RWPE2 (cell line): ENCODE data around the gene P2RX3.
"Not testable (repeated sequence)": the region's sequence is repeated elsewhere in the genome, so short reads cannot be mapped to it uniquely, and the experiment has no call there.

Experiments used
- ATAC-seq: fragments of 200-7000 bp; cut with Tn5 transposase; 3 replicates; pipeline ENCODE4 v1.9.1; 2021; ENCODE audit warnings: low read depth
- DNase-seq: peaks from one replicate; pipeline ENCODE4 v3.0.0-alpha.2; 2020; ENCODE audit warnings: low spot score
- H3K27ac ChIP-seq: fragments of 450-650 bp; 2 replicates; pipeline ENCODE4 v1.5.1; 2017; ENCODE audit warnings: mild to moderate bottlenecking; ENCODE audit not compliant: poor library complexity, severe bottlenecking
- H3K27me3 ChIP-seq: fragments of 250-450 bp; sonication (Bioruptor Pico); 2 replicates; pipeline ENCODE4 v1.5.1; 2021; ENCODE audit warnings: mild to moderate bottlenecking, moderate library complexity; ENCODE audit not compliant: insufficient read depth, poor library complexity, severe bottlenecking
- H3K36me3 ChIP-seq: fragments of 250-450 bp; sonication (Bioruptor Pico); 2 replicates; pipeline ENCODE4 v1.5.1; 2020; ENCODE audit warnings: low read depth, mild to moderate bottlenecking, moderate library complexity
- H3K4me1 ChIP-seq: fragments of 250-450 bp; sonication (Bioruptor Pico); 2 replicates; pipeline ENCODE4 v1.5.1; 2021; ENCODE audit warnings: mild to moderate bottlenecking, moderate library complexity; ENCODE audit not compliant: insufficient read depth, poor library complexity, severe bottlenecking
- H3K4me3 ChIP-seq: fragments of 250-450 bp; sonication (Bioruptor Pico); 2 replicates; pipeline ENCODE4 v1.5.1; 2021; ENCODE audit warnings: mild to moderate bottlenecking, moderate library complexity; ENCODE audit not compliant: severe bottlenecking
- H3K9me3 ChIP-seq: fragments of 250-450 bp; sonication (Bioruptor Pico); 2 replicates; pipeline ENCODE4 v1.5.1; 2021; ENCODE audit warnings: mild to moderate bottlenecking, moderate library complexity; ENCODE audit not compliant: severe bottlenecking
- TF ChIP-seq, protein P1 (sequence below): fragments of 450-650 bp; IDR thresholded peaks from one replicate; pipeline ENCODE4 v1.5.1; 2017; ENCODE audit warnings: mild to moderate bottlenecking, moderate library complexity; ENCODE audit not compliant: poor library complexity, severe bottlenecking

The P2RX3 gene

DNA sequence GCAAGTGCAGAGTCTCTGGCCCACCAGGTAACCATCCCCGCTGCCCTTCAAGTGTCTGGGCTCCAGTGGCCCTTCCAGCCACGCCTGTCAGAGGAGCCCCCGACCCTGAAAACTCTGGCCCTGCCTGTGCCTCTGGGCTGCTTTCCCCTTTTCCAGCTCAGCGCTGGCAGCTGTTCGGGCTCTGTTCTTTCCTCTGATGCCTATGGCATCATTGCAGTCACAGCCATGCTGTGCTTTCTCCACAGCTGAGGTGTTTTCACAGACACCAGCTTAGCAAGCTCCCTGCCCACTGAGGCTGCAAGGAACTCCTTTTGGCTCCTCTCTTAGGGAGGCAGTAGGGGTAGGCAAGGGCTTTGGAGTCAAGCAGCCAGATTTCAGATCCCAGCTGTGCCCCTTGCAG, 21.2 kb downstream of the P2RX3 start:
- H3K4me3 ChIP-seq, result no peak overlapping the region
- no peaks in the 10 kb centered on the region for H3K4me1 ChIP-seq
- ATAC-seq, result no peak; the same call in 2 of the 3 replicates

DNA sequence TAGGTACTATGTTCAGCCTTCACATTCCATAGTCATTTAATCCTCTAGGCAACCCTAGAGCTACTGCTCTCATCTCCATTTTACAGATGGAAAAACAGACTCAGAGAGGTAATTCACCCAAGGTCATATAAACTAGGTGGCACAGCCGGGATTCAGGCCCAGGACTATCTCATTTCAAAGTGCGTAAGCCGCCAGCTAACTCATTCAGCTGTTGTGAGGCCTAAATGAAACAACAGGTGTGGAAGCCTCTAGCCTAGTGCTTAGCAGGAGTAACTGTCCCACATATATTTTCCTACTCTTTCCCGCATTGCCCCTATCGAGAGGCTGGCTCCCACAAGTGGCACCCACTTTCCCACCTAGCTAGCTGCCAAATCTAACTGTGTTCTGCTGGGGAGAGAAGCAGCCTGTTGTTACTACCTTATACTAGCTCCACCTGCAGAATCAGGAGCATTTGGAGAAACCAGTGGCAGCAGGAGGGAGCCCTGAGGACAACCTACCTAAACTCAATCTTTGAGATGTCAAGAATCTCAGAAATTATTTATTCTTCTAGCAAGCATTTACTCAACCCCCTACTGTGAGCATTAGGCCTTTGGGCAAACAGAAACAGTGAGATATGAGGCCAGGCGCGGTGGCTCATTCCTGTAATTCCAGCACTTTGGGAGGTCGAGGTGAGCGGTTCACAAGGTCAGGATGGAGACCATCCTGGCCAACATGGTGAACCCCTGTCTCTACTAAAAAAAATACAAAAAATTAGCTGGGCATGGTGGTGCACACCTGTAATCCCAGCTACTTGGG, 21.9 kb downstream of the P2RX3 start:
- Histone ChIP-seq H3K9me3 (no peaks in the 10 kb centered on the region), H3K27me3 (no peaks in the 10 kb centered on the region), H3K4me1 (no peaks in the 10 kb centered on the region), H3K36me3 (no peaks in the 10 kb centered on the region), H3K4me3 (no peak overlapping the region), H3K27ac (no peak overlapping the region)
- ATAC-seq, result no peak
- no peak for DNase-seq
- TF ChIP-seq, protein P1, sequence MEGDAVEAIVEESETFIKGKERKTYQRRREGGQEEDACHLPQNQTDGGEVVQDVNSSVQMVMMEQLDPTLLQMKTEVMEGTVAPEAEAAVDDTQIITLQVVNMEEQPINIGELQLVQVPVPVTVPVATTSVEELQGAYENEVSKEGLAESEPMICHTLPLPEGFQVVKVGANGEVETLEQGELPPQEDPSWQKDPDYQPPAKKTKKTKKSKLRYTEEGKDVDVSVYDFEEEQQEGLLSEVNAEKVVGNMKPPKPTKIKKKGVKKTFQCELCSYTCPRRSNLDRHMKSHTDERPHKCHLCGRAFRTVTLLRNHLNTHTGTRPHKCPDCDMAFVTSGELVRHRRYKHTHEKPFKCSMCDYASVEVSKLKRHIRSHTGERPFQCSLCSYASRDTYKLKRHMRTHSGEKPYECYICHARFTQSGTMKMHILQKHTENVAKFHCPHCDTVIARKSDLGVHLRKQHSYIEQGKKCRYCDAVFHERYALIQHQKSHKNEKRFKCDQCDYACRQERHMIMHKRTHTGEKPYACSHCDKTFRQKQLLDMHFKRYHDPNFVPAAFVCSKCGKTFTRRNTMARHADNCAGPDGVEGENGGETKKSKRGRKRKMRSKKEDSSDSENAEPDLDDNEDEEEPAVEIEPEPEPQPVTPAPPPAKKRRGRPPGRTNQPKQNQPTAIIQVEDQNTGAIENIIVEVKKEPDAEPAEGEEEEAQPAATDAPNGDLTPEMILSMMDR, result no peak

More for the DNA sequence above, 21.2 kb downstream of the P2RX3 start:
- H3K27me3 ChIP-seq, result no peaks in the 10 kb centered on the region
- TF ChIP-seq, protein P1, result no peak
- H3K36me3 ChIP-seq, result no peaks in the 10 kb centered on the region
- no peak for DNase-seq
- no peak overlapping the region for H3K27ac ChIP-seq
- H3K9me3 ChIP-seq, result no peaks in the 10 kb centered on the region

DNA sequence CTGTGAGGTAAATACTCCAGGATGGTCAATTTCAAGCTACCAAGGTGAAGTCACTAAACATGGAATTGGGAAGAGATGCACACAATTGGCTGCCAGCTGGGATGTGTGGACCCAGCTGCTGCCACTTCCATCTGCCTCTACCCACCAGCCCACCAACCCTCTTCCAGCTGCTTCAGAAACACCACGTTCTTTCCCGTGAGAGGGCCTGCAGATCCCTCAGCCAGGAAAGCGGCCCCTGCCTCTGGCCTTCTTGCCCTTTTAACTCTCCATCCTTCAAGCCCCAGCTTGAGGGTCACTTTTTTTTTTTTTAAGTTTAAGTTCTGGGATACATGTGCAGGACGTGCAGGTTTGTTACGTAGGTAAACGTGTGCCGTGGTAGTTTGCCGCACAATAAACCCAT, 22.8 kb downstream of the P2RX3 start:
- ATAC-seq (no peak), DNase-seq (no peak)
- Histone ChIP-seq H3K9me3 (no peaks in the 10 kb centered on the region), H3K27me3 (no peaks in the 10 kb centered on the region), H3K36me3 (no peaks in the 10 kb centered on the region), H3K4me1 (no peaks in the 10 kb centered on the region), H3K4me3 (no peak overlapping the region), H3K27ac (no peak overlapping the region)
- TF ChIP-seq, protein P1, result no peak

DNA sequence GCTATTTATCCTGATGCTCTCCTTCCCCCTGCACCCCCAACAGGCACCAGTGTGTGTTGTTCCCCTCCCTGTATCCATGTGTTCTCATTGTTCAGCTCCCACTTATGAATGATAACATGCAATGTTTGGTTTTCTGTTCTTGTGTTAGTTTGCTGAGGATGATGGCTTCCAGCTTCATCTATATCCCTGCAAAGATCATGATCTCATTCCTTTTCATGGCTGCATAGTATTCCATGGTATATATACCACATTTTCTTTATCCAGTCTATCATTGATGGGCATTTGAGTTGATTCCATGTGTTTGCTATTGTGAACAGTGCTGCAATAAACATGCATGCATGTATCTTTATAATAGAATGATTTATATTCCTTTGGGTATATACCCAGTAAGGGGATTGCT, 23.3 kb downstream of the P2RX3 start:
- H3K27ac ChIP-seq, H3K4me3 ChIP-seq, DNase-seq, H3K4me1 ChIP-seq, H3K27me3 ChIP-seq, ATAC-seq, H3K36me3 ChIP-seq, H3K9me3 ChIP-seq: not testable (repeated sequence)

DNA sequence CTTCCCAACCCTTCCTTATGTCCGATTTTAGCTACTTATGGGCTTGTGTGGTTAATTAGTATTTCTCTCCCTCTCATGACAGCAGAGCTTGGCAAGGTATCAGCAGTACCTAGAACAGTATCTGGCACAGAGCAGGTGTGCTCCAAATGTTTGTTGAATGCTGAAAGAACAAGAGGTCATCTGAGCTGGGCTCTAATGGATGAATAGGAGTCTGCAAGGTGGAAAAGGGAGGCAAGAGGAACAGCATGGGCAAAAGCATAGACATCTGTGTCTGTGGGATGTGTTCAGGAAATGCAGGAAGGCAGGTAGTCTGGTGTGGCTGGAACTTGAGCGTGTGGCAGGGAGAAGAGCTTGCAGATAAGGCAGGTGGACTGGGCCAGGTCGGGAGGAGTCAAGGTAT, 23.8 kb downstream of the P2RX3 start:
- H3K4me3 ChIP-seq, result no peak overlapping the region
- ATAC-seq (no peak), DNase-seq (no peak)
- no peaks in the 10 kb centered on the region for H3K9me3 ChIP-seq
- no peaks in the 10 kb centered on the region for H3K36me3 ChIP-seq
- H3K4me1 ChIP-seq, result no peaks in the 10 kb centered on the region
- no peaks in the 10 kb centered on the region for H3K27me3 ChIP-seq
- TF ChIP-seq, protein P1, result no peak
- H3K27ac ChIP-seq, result no peak overlapping the region
